ENCODE data around the gene ABCA5.

Gene ABCA5

GRCh38 chr17:69246726-69247375 lies 80.1 kb downstream of the ABCA5 start:
- no peaks in the 10 kb centered on the region for H3K9me3 ChIP-seq (ENCODE audit: insufficient read depth, low read length, severe bottlenecking)
- ATAC-seq (ENCODE audit: insufficient read depth, low read depth): 0 out of 3 replicates have a peak, but pooled peaks have one; percentile 58

GRCh38 chr17:69246202-69246601 lies 80.7 kb downstream of the ABCA5 start:
- Histone ChIP-seq H3K9me3 (ENCODE audit: insufficient read depth, low read length, severe bottlenecking) (no peaks in the 10 kb centered on the region), H2AFZ (ENCODE audit: low read depth, low read length) (no peak overlapping the region), H3K4me1 (ENCODE audit: insufficient read depth, low read length) (no peaks in the 10 kb centered on the region), H3K27ac (ENCODE audit: low read length) (no peak overlapping the region), H3K27me3 (ENCODE audit: insufficient read depth, low read length, poor library complexity) (no peaks in the 10 kb centered on the region), H3K9ac (ENCODE audit: low read depth, low read length) (no peak overlapping the region), H3K79me2 (ENCODE audit: insufficient read depth, low read length) (no peaks in the 10 kb centered on the region), H3K36me3 (ENCODE audit: insufficient read depth, low read length) (no peaks in the 10 kb centered on the region), H3K4me2 (ENCODE audit: insufficient read depth, low read length) (no peak overlapping the region), H3K4me3 (ENCODE audit: low read depth in 1 of 2, low read length in 2 of 2) (no peak overlapping the region), H4K20me1 (ENCODE audit: insufficient read depth, low read length) (no peaks in the 10 kb centered on the region)
- no peak for ATAC-seq (ENCODE audit: insufficient read depth, low read depth)
- no peak for DNase-seq
- TF ChIP-seq CTCF (IDR thresholded peaks at IDR 0.05; ENCODE audit: borderline replicate concordance, extremely low read depth, low read length, poor library complexity, severe bottlenecking): no peak
- no peak for TF ChIP-seq EZH2 (IDR thresholded peaks at IDR 0.05; ENCODE audit: borderline replicate concordance, low read depth, low read length, severe bottlenecking)

More at GRCh38 chr17:69246726-69247375, 80.1 kb downstream of the ABCA5 start:
- TF ChIP-seq EZH2 (IDR thresholded peaks at IDR 0.05; ENCODE audit: borderline replicate concordance, low read depth, low read length, severe bottlenecking) (no peak), CTCF (IDR thresholded peaks at IDR 0.05; ENCODE audit: borderline replicate concordance, extremely low read depth, low read length, poor library complexity, severe bottlenecking) (peak; percentile 80)
- no peaks in the 10 kb centered on the region for H3K36me3 ChIP-seq (ENCODE audit: insufficient read depth, low read length)
- no peak for DNase-seq
- no peaks in the 10 kb centered on the region for H3K27me3 ChIP-seq (ENCODE audit: insufficient read depth, low read length, poor library complexity)
- H3K4me3 ChIP-seq (ENCODE audit: low read depth in 1 of 2, low read length in 2 of 2): no peak overlapping the region
- H3K9ac ChIP-seq (ENCODE audit: low read depth, low read length): no peak overlapping the region
- H3K4me1 ChIP-seq (ENCODE audit: insufficient read depth, low read length): no peaks in the 10 kb centered on the region
- no peak overlapping the region for H3K27ac ChIP-seq (ENCODE audit: low read length)
- H3K4me2 ChIP-seq (ENCODE audit: insufficient read depth, low read length): no peak overlapping the region
- H2AFZ ChIP-seq (ENCODE audit: low read depth, low read length): no peak overlapping the region
- H3K79me2 ChIP-seq (ENCODE audit: insufficient read depth, low read length): no peaks in the 10 kb centered on the region
- H4K20me1 ChIP-seq (ENCODE audit: insufficient read depth, low read length): no peaks in the 10 kb centered on the region

- Histone ChIP-seq H3K36me3 (ENCODE audit: insufficient read depth, low read length) (no peaks in the 10 kb centered on the region), H3K9me3 (ENCODE audit: insufficient read depth, low read length, severe bottlenecking) (no peaks in the 10 kb centered on the region), H3K27me3 (ENCODE audit: insufficient read depth, low read length, poor library complexity) (no peaks in the 10 kb centered on the region), H2AFZ (ENCODE audit: low read depth, low read length) (no peak overlapping the region), H3K9ac (ENCODE audit: low read depth, low read length) (no peak overlapping the region), H3K4me3 (ENCODE audit: low read depth in 1 of 2, low read length in 2 of 2) (no peak overlapping the region), H3K4me2 (ENCODE audit: insufficient read depth, low read length) (no peak overlapping the region), H3K27ac (ENCODE audit: low read length) (no peak overlapping the region), H3K79me2 (ENCODE audit: insufficient read depth, low read length) (no peaks in the 10 kb centered on the region), H4K20me1 (ENCODE audit: insufficient read depth, low read length) (no peaks in the 10 kb centered on the region), H3K4me1 (ENCODE audit: insufficient read depth, low read length) (no peaks in the 10 kb centered on the region)
- ATAC-seq (ENCODE audit: insufficient read depth, low read depth) (no peak), DNase-seq (no peak)
- TF ChIP-seq CTCF (IDR thresholded peaks at IDR 0.05; ENCODE audit: borderline replicate concordance, extremely low read depth, low read length, poor library complexity, severe bottlenecking) (no peak), EZH2 (IDR thresholded peaks at IDR 0.05; ENCODE audit: borderline replicate concordance, low read depth, low read length, severe bottlenecking) (no peak)
Measured at GRCh38 chr17:69245617-69246016, 81.3 kb downstream of the ABCA5 start.
